HG03175 (cell line): Measurements from ENCODE around the gene NPEPPS.

Experiments used
- ATAC-seq: cut with Tn5 transposase; IDR thresholded peaks from one replicate; pipeline ENCODE4 v1.9.1; 2021; ENCODE audit warnings: mild to moderate bottlenecking, moderate library complexity; ENCODE audit not compliant: unreplicated experiment

Gene NPEPPS

GRCh38 chr17:47663912-47664623 is 133.2 kb downstream of the NPEPPS start:
- ATAC-seq: no peak

DNA sequence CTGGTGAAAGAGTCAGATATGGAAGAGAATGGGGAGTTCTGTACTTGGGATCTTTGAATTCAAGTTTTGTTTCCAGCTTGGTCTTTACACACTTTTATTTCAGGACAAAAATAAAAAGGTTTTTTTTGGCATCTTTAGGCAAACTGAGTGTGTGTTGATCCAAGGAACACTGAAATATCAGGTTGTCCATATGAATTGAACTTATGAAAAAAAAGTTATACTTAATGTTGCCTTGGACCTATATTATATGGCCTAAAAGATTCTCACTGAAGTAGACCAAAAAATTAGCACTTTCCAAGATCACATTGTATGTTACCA is 133.7 kb downstream of the NPEPPS start:
- no peak for ATAC-seq

GRCh38 chr17:47665655-47666054 is 134.7 kb downstream of the NPEPPS start:
- ATAC-seq: no peak

- ATAC-seq: no peak
Observed at GRCh38 chr17:47669081-47669480, 138.2 kb downstream of the NPEPPS start.

GRCh38 chr17:47670064-47670463 is 139.2 kb downstream of the NPEPPS start:
- ATAC-seq: no peak
